ENCODE measurements around the gene EME1.

DNA sequence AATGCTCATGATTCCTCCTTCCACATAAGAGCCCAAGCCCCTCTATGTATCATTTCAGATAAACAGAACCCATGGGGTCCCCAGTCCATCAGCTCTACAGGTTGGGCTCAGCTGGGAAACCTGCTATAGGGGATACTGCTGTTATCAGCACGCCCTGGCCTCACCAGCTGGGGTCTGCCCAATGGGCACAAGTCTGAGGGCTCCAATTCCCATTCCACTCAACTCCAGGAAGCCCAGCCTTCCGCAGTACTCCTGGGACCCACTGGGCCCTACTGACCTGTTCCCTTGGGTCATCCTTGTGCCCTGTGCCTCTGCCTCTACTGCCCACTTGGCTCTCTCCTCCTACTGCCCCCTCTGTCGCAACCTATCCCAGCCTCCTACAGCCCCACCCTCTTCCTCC lies 43.3 kb upstream of the EME1 start:
- TF ChIP-seq JUNB (IDR thresholded peaks at IDR 0.05) = no peak
- no peak for TF ChIP-seq EZH2 (IDR thresholded peaks at IDR 0.05; ENCODE audit: borderline replicate concordance, control insufficient read depth, low read depth, low read length)
- TF ChIP-seq CTCF (IDR thresholded peaks at IDR 0.05 in 2 of 3, conservative IDR thresholded peaks at IDR 0.05 in 1 of 3; ENCODE audit: control insufficient read depth in 2 of 3, extremely low read depth in 1 of 3, insufficient read depth in 1 of 3, low read depth in 3 of 3, low read length in 3 of 3) = no peak
- no peak for TF ChIP-seq POLR2AphosphoS2 (IDR thresholded peaks at IDR 0.05; ENCODE audit: low read depth, low read length)
- TF ChIP-seq SIN3A (IDR thresholded peaks at IDR 0.05; ENCODE audit: low read depth, low read length) = no peak
- TF ChIP-seq SREBF2 (IDR thresholded peaks at IDR 0.05; ENCODE audit: low read length) = no peak

All from GM12878 (cell line).